HEK293 (cell line): ENCODE measurements around the gene PILRB.

Experiments used
- CTCF ChIA-PET: fragments of 350-600 bp; formaldehyde crosslinking; extraction: SDS; loops from one replicate; lab custom pipeline; 2021; ENCODE audit warnings: antibody characterized with exemption; lab: Yijun Ruan, JAX
- POLR2A ChIA-PET: fragments of 300-600 bp; formaldehyde crosslinking; extraction: SDS; loops from one replicate; lab custom pipeline; 2020; ENCODE audit warnings: antibody characterized with exemption, inconsistent platforms; lab: Yijun Ruan, JAX
- H3K27ac ChIP-seq: fragments of 200-500 bp; sonication (Bioruptor generic); 2 replicates; pipeline ENCODE4 v1.5.1; 2014; ENCODE audit warnings: low read depth, low read length, control low read depth, inconsistent platforms; ENCODE audit errors: extremely low read depth
- H3K36me3 ChIP-seq, 2 experiments: fragments of 200-500 bp in 1 of 2; sonication (Bioruptor generic) in 1 of 2; 1 replicate in 1 of 2; 2 replicates in 1 of 2; pipeline ENCODE4 v1.5.1; 2014 to 2017; ENCODE audit warnings: inconsistent platforms in 2 of 2, low read length in 2 of 2; ENCODE audit not compliant: control insufficient read depth in 2 of 2, insufficient read depth in 1 of 2
- H3K4me1 ChIP-seq: fragments of 200-500 bp; sonication (Bioruptor generic); 2 replicates; pipeline ENCODE4 v1.5.1; 2014; ENCODE audit warnings: mild to moderate bottlenecking, low read length, inconsistent platforms; ENCODE audit not compliant: control insufficient read depth, insufficient read depth
- H3K4me3 ChIP-seq: 2 replicates; pipeline ENCODE4 v1.5.1; 2011; ENCODE audit warnings: low read depth, mild to moderate bottlenecking, control low read depth, low read length, moderate library complexity
- H3K9me3 ChIP-seq: fragments of 200-500 bp; sonication (Bioruptor generic); 2 replicates; pipeline ENCODE4 v1.5.1; 2014; ENCODE audit warnings: low read depth, low read length, inconsistent platforms; ENCODE audit not compliant: control insufficient read depth, insufficient read depth
- GLI2 ChIP-seq: fragments of 450-650 bp; formaldehyde crosslinking; IDR thresholded peaks from 2 replicates; pipeline ENCODE4; 2017; ENCODE audit warnings: missing biosample characterization, missing genetic modification characterization, low read depth, borderline replicate concordance
- GLIS1 ChIP-seq: fragments of 450-650 bp; formaldehyde crosslinking; IDR thresholded peaks from 2 replicates; pipeline ENCODE4 v1.5.1; 2016; ENCODE audit warnings: missing biosample characterization, missing genetic modification characterization
- GLIS2 ChIP-seq: fragments of 450-650 bp; formaldehyde crosslinking; IDR thresholded peaks from 2 replicates; pipeline ENCODE4 v1.5.1; 2016; ENCODE audit warnings: missing biosample characterization, missing genetic modification characterization
- HOXD13 ChIP-seq: sonication (generic); formaldehyde crosslinking; IDR thresholded peaks from 2 replicates; pipeline ENCODE4 v1.8.0; 2022; ENCODE audit warnings: missing genetic modification reagents, borderline replicate concordance
- OSR2 ChIP-seq: fragments of 450-650 bp; formaldehyde crosslinking; IDR thresholded peaks from 2 replicates; pipeline ENCODE4 v1.5.1; 2016; ENCODE audit warnings: missing biosample characterization, missing genetic modification characterization
- PRDM1 ChIP-seq: fragments of 450-650 bp; formaldehyde crosslinking; IDR thresholded peaks from 2 replicates; pipeline ENCODE4; 2016; ENCODE audit warnings: missing biosample characterization, missing genetic modification characterization
- REPIN1 ChIP-seq: fragments of 450-650 bp; formaldehyde crosslinking; IDR thresholded peaks from 2 replicates; pipeline ENCODE4 v1.5.1; 2017; ENCODE audit warnings: missing biosample characterization, missing genetic modification characterization, low read depth
- ZBTB1 ChIP-seq: fragments of 450-650 bp; formaldehyde crosslinking; IDR thresholded peaks from 2 replicates; pipeline ENCODE4 v1.5.1; 2016; ENCODE audit warnings: missing biosample characterization, missing genetic modification characterization
- ZNF155 ChIP-seq: fragments of 450-650 bp; formaldehyde crosslinking; IDR thresholded peaks from 2 replicates; pipeline ENCODE4 v1.5.1; 2016; ENCODE audit warnings: missing biosample characterization, missing genetic modification characterization
- ZNF175 ChIP-seq: fragments of 450-650 bp; formaldehyde crosslinking; IDR thresholded peaks from 2 replicates; pipeline ENCODE4 v1.5.1; 2016; ENCODE audit warnings: missing biosample characterization, missing genetic modification characterization
- ZNF366 ChIP-seq: fragments of 450-650 bp; formaldehyde crosslinking; conservative IDR thresholded peaks from 2 replicates; pipeline ENCODE4 v1.5.1; 2016; ENCODE audit warnings: missing biosample characterization, missing genetic modification characterization
- ZNF394 ChIP-seq: fragments of 450-650 bp; formaldehyde crosslinking; IDR thresholded peaks from 2 replicates; pipeline ENCODE4 v1.5.1; 2016; ENCODE audit warnings: missing biosample characterization, missing genetic modification characterization, mild to moderate bottlenecking, moderate library complexity, borderline replicate concordance
- ZNF404 ChIP-seq: fragments of 450-650 bp; formaldehyde crosslinking; IDR thresholded peaks from 2 replicates; pipeline ENCODE4 v1.5.1; 2017; ENCODE audit warnings: missing biosample characterization, missing genetic modification characterization
- ZNF423 ChIP-seq: fragments of 450-650 bp; formaldehyde crosslinking; IDR thresholded peaks from 2 replicates; pipeline ENCODE4 v1.5.1; 2016; ENCODE audit warnings: missing biosample characterization, missing genetic modification characterization
- ZNF521 ChIP-seq: fragments of 450-650 bp; formaldehyde crosslinking; IDR thresholded peaks from 2 replicates; pipeline ENCODE4 v1.5.1; 2017; ENCODE audit warnings: missing biosample characterization, mild to moderate bottlenecking, missing genetic modification characterization
- TF ChIP-seq, protein P1 (sequence below): fragments of 450-650 bp; formaldehyde crosslinking; IDR thresholded peaks from 2 replicates; pipeline ENCODE4 v1.5.1; 2016; ENCODE audit warnings: missing biosample characterization, missing genetic modification characterization, borderline replicate concordance
- TF ChIP-seq, protein P2 (sequence below): fragments of 450-650 bp; formaldehyde crosslinking; IDR thresholded peaks from 2 replicates; pipeline ENCODE4 v1.5.1; 2017; ENCODE audit warnings: missing biosample characterization, missing genetic modification characterization
- TF ChIP-seq, protein P3 (sequence below): fragments of 450-650 bp; formaldehyde crosslinking; IDR thresholded peaks from 2 replicates; pipeline ENCODE4 v1.5.1; 2016; ENCODE audit warnings: missing biosample characterization, missing genetic modification characterization
- TF ChIP-seq, protein P4 (sequence below): fragments of 450-650 bp; formaldehyde crosslinking; IDR thresholded peaks from 2 replicates; pipeline ENCODE4 v1.5.1; 2017; ENCODE audit warnings: missing biosample characterization, missing genetic modification characterization

Gene PILRB

DNA sequence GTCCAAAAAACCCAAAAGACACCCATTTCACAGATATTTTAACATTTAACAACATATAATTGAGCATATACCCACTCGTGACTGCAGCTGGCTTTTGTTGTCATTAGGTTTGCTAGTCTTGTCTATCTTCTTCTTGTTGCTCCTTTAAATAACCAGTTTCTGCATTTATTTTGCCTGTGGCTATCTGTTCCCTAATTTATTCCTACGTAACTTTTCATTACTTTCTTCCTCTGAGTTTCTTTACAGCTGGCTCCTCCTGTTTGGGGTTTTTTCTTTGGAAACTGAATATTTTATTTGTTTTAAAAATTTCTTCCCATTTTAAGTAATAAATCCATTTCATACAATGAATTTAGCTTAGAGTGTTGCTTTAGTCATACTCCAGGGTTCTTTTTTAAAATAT, 29.8 kb downstream of the PILRB start (continued):
- TF ChIP-seq ZBTB1 (no peak), GLI2 (no peak), HOXD13 (CRISPR knock-in tag) (no peak), REPIN1 (tag by site-specific recombination) (no peak)

DNA sequence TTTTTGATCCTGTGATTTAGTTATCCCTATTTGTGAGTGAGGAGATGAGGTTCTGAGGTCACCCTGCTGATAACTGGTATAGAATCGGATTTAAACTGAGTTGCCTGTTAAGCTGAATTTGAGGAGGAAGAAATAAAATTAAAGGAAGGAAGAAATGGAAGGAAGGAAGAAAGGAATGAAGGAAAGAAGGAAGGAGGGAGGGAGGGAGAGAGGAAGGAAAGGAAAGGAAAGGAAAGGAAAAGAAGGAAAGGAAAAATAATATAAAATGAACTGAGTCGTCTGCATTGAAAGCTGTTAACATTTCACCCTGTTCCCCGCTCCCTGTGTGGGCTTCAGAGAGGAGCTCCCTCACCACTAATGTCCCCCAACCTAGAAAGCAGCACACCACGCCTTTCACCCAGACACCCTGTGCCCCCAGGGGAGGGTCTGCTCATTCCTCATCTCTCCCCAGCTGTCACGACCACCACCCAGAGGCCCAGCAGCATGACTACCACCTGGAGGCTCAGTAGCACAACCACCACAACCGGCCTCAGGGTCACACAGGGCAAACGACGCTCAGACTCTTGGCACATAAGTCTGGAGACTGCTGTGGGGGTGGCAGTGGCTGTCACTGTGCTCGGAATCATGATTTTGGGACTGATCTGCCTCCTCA, 31.6 kb downstream of the PILRB start:
- ChIA-PET CTCF (interaction anchor here (0.7 to 2.8 kb wide), 3 partner anchors 18 to 93 kb away, joined by 3 to 22 read pairs (median 3); no protein-coding TSS in a partner anchor), POLR2A (interaction anchor here (0.6 kb wide), 1 partner anchor 671 kb away, joined by 4 read pairs; no protein-coding TSS in a partner anchor)
- Histone ChIP-seq H3K4me1 (no peaks in the 10 kb centered on the region), H3K27ac (no peak overlapping the region), H3K9me3 (no peaks in the 10 kb centered on the region), H3K36me3 (no peaks in the 10 kb centered on the region), H3K4me3 (no peak overlapping the region)
- TF ChIP-seq ZNF404 (tag by site-specific recombination), result no peak
- TF ChIP-seq ZNF394 (tag by site-specific recombination), result no peak
- TF ChIP-seq ZNF155, result no peak
- TF ChIP-seq ZNF366 (tag by site-specific recombination), result peak; percentile 79
- peak; percentile 83 for TF ChIP-seq GLIS1 (tag by site-specific recombination)
- TF ChIP-seq OSR2, result no peak
- TF ChIP-seq ZNF521, result no peak
- no peak for TF ChIP-seq ZNF175 (tag by site-specific recombination)
- TF ChIP-seq, protein P1, sequence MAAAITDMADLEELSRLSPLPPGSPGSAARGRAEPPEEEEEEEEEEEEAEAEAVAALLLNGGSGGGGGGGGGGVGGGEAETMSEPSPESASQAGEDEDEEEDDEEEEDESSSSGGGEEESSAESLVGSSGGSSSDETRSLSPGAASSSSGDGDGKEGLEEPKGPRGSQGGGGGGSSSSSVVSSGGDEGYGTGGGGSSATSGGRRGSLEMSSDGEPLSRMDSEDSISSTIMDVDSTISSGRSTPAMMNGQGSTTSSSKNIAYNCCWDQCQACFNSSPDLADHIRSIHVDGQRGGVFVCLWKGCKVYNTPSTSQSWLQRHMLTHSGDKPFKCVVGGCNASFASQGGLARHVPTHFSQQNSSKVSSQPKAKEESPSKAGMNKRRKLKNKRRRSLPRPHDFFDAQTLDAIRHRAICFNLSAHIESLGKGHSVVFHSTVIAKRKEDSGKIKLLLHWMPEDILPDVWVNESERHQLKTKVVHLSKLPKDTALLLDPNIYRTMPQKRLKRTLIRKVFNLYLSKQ (tag by site-specific recombination), result no peak
- TF ChIP-seq, protein P2, sequence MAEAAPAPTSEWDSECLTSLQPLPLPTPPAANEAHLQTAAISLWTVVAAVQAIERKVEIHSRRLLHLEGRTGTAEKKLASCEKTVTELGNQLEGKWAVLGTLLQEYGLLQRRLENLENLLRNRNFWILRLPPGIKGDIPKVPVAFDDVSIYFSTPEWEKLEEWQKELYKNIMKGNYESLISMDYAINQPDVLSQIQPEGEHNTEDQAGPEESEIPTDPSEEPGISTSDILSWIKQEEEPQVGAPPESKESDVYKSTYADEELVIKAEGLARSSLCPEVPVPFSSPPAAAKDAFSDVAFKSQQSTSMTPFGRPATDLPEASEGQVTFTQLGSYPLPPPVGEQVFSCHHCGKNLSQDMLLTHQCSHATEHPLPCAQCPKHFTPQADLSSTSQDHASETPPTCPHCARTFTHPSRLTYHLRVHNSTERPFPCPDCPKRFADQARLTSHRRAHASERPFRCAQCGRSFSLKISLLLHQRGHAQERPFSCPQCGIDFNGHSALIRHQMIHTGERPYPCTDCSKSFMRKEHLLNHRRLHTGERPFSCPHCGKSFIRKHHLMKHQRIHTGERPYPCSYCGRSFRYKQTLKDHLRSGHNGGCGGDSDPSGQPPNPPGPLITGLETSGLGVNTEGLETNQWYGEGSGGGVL (tag by site-specific recombination), result no peak
- TF ChIP-seq ZNF423, result 0 out of 2 replicates have a peak, but pooled peaks have one; percentile 6
- TF ChIP-seq, protein P3, sequence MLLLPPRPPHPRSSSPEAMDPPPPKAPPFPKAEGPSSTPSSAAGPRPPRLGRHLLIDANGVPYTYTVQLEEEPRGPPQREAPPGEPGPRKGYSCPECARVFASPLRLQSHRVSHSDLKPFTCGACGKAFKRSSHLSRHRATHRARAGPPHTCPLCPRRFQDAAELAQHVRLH (tag by site-specific recombination), result no peak
- TF ChIP-seq PRDM1 (tag by site-specific recombination), result peak; percentile 86
- TF ChIP-seq, protein P4, sequence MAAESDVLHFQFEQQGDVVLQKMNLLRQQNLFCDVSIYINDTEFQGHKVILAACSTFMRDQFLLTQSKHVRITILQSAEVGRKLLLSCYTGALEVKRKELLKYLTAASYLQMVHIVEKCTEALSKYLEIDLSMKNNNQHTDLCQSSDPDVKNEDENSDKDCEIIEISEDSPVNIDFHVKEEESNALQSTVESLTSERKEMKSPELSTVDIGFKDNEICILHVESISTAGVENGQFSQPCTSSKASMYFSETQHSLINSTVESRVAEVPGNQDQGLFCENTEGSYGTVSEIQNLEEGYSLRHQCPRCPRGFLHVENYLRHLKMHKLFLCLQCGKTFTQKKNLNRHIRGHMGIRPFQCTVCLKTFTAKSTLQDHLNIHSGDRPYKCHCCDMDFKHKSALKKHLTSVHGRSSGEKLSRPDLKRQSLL (tag by site-specific recombination), result no peak
- peak; percentile 26; the same call in 1 of the 2 replicates for TF ChIP-seq GLIS2
